ENCODE results near the gene RNF13.

RNF13 gene

GRCh38 chr3:149968216-149968615 lies 155.2 kb downstream of the RNF13 start:
- peak; percentile 37; the same call in 2 of the 3 replicates for ATAC-seq (ENCODE audit: low read depth)
- no peak for DNase-seq (ENCODE audit: low spot score)
- Histone ChIP-seq H3K27me3 (ENCODE audit: insufficient read depth, poor library complexity, severe bottlenecking) (no peaks in the 10 kb centered on the region), H3K9me3 (ENCODE audit: severe bottlenecking) (no peaks in the 10 kb centered on the region), H3K27ac (ENCODE audit: poor library complexity, severe bottlenecking) (peak overlapping the region; percentile 87), H3K4me1 (ENCODE audit: insufficient read depth, poor library complexity, severe bottlenecking) (peaks cover 16% of the 10 kb centered on the region), H3K36me3 (ENCODE audit: low read depth) (peaks cover 56% of the 10 kb centered on the region), H3K4me3 (ENCODE audit: severe bottlenecking) (peak overlapping the region; percentile 93)
- TF ChIP-seq CTCF (IDR thresholded peaks at IDR 0.05; ENCODE audit: poor library complexity, severe bottlenecking) = no peak

GRCh38 chr3:149969110-149969939 lies 156.3 kb downstream of the RNF13 start:
- H3K36me3 ChIP-seq (ENCODE audit: low read depth) = peaks cover 44% of the 10 kb centered on the region
- no peaks in the 10 kb centered on the region for H3K27me3 ChIP-seq (ENCODE audit: insufficient read depth, poor library complexity, severe bottlenecking)
- peak overlapping the region; percentile 93 for H3K4me3 ChIP-seq (ENCODE audit: severe bottlenecking)
- peak overlapping the region; percentile 87 for H3K27ac ChIP-seq (ENCODE audit: poor library complexity, severe bottlenecking)
- peak; percentile 70 for DNase-seq (ENCODE audit: low spot score)
- peak; percentile 59 for ATAC-seq (ENCODE audit: low read depth)
- no peak for TF ChIP-seq CTCF (IDR thresholded peaks at IDR 0.05; ENCODE audit: poor library complexity, severe bottlenecking)
- no peaks in the 10 kb centered on the region for H3K9me3 ChIP-seq (ENCODE audit: severe bottlenecking)
- H3K4me1 ChIP-seq (ENCODE audit: insufficient read depth, poor library complexity, severe bottlenecking) = peaks cover 16% of the 10 kb centered on the region

GRCh38 chr3:149969940-149970715 lies 157.1 kb downstream of the RNF13 start:
- ATAC-seq (ENCODE audit: low read depth) = peak; percentile 36
- Histone ChIP-seq H3K36me3 (ENCODE audit: low read depth) (peaks cover 36% of the 10 kb centered on the region), H3K27ac (ENCODE audit: poor library complexity, severe bottlenecking) (peak overlapping the region; percentile 87), H3K9me3 (ENCODE audit: severe bottlenecking) (no peaks in the 10 kb centered on the region), H3K4me3 (ENCODE audit: severe bottlenecking) (peak overlapping the region; percentile 93), H3K4me1 (ENCODE audit: insufficient read depth, poor library complexity, severe bottlenecking) (peaks cover 16% of the 10 kb centered on the region), H3K27me3 (ENCODE audit: insufficient read depth, poor library complexity, severe bottlenecking) (no peaks in the 10 kb centered on the region)
- DNase-seq (ENCODE audit: low spot score) = peak; percentile 72
- TF ChIP-seq CTCF (IDR thresholded peaks at IDR 0.05; ENCODE audit: poor library complexity, severe bottlenecking) = no peak

- H3K27ac ChIP-seq (ENCODE audit: poor library complexity, severe bottlenecking) = peak within 1 kb of the TSS; percentile 87
- peak; percentile 73 for DNase-seq (ENCODE audit: low spot score)
- peak; percentile 8 for TF ChIP-seq CTCF (IDR thresholded peaks at IDR 0.05; ENCODE audit: poor library complexity, severe bottlenecking)
- ATAC-seq (ENCODE audit: low read depth) = peak; percentile 45
- peaks cover 31% of the 10 kb centered on the region for H3K36me3 ChIP-seq (ENCODE audit: low read depth)
- peaks cover 16% of the 10 kb centered on the region for H3K4me1 ChIP-seq (ENCODE audit: insufficient read depth, poor library complexity, severe bottlenecking)
- no peaks in the 10 kb centered on the region for H3K9me3 ChIP-seq (ENCODE audit: severe bottlenecking)
- H3K4me3 ChIP-seq (ENCODE audit: severe bottlenecking) = peak within 1 kb of the TSS; percentile 93
- H3K27me3 ChIP-seq (ENCODE audit: insufficient read depth, poor library complexity, severe bottlenecking) = no peaks in the 10 kb centered on the region
Observed at GRCh38 chr3:149970716-149971402, 157.8 kb downstream of the RNF13 start, which contains the start of gene PFN2. PFN2 (minus strand) TSS chr3:149970895; CDS start chr3:149970856, 39 bp downstream.

Measured in RWPE2 (cell line).